Neutrophil (primary cell): ENCODE results near the gene ZNF836.

Experiments
- H3K27ac ChIP-seq: fragments of 200-600 bp; sonication (generic); 2 replicates; pipeline ENCODE4 v1.5.1; 2016; ENCODE audit warnings: mild to moderate bottlenecking, moderate library complexity
- H3K27me3 ChIP-seq: fragments of 200-600 bp; sonication (generic); 2 replicates; pipeline ENCODE4 v1.6.0; 2016; ENCODE audit warnings: mild to moderate bottlenecking
- H3K36me3 ChIP-seq: fragments of 200-600 bp; sonication (generic); 2 replicates; pipeline ENCODE4 v1.5.1; 2017
- H3K4me1 ChIP-seq, 2 experiments: fragments of 200-600 bp in 1 of 2; sonication (generic) in 1 of 2; 1 replicate in 1 of 2; 2 replicates in 1 of 2; pipeline versions ENCODE4 v1.5.1 to v1.6.1; 2013 to 2016; ENCODE audit warnings: low read depth in 1 of 2, low read length in 1 of 2, mild to moderate bottlenecking in 1 of 2, moderate library complexity in 1 of 2; ENCODE audit not compliant: control insufficient read depth in 1 of 2, insufficient read depth in 1 of 2
- H3K4me3 ChIP-seq, 2 experiments: fragments of 200-600 bp in 1 of 2; sonication (generic) in 1 of 2; 1 replicate in 1 of 2; 2 replicates in 1 of 2; pipeline ENCODE4 v1.5.1; 2013 to 2016; ENCODE audit warnings: low read depth in 1 of 2, low read length in 1 of 2, mild to moderate bottlenecking in 1 of 2, moderate library complexity in 1 of 2
- H3K9me3 ChIP-seq: fragments of 200-600 bp; sonication (generic); 2 replicates; pipeline ENCODE4 v1.5.1; 2016
- CTCF ChIP-seq: fragments of 200-600 bp; sonication (generic); IDR thresholded peaks from 2 replicates; pipeline ENCODE4 v1.5.1; 2016; ENCODE audit warnings: antibody characterized with exemption

The ZNF836 gene

GRCh38 chr19:52176574-52176973, 5.2 kb upstream of the ZNF836 start:
- no peak overlapping the region for H3K27ac ChIP-seq
- no peaks in the 10 kb centered on the region for H3K27me3 ChIP-seq
- H3K36me3 ChIP-seq = no peaks in the 10 kb centered on the region
- H3K4me1 ChIP-seq = peaks cover 0 to 3% of the 10 kb centered on the region in 2 experiments
- no peak for TF ChIP-seq CTCF
- no peak overlapping the region for H3K4me3 ChIP-seq
- H3K9me3 ChIP-seq = no peaks in the 10 kb centered on the region

DNA sequence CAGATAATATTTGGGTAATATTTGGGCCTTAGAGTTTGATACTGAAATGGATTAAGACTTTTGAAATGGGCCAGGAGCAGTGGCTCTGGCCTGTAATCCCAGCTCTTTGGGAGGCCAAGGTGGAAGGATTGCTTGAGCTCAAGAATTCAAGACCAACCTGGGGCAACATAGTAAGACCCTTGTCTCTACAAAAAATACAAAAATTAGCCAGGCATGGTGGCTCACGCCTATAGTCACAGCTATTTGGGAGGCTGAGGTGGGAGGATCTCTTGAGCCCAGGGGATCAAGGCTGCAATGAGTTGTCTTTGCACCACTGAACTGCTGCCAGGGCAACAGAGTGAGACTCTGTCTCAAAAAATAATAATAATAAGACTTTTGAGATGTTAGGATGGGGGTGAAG, 926 bp upstream of the ZNF836 start:
- no peak for TF ChIP-seq CTCF

GRCh38 chr19:52170863-52171320, 529 bp downstream of the ZNF836 start:
- Histone ChIP-seq H3K36me3 (peaks cover 30% of the 10 kb centered on the region), H3K9me3 (no peaks in the 10 kb centered on the region), H3K27me3 (no peaks in the 10 kb centered on the region), H3K27ac (peak overlapping the region; percentile 81), H3K4me1 (peaks cover 9 to 15% of the 10 kb centered on the region in 2 experiments), H3K4me3 (peak overlapping the region; percentile 77 to 99)
- no peak for TF ChIP-seq CTCF

More for the DNA sequence above, 926 bp upstream of the ZNF836 start:
- Histone ChIP-seq H3K27me3 (no peaks in the 10 kb centered on the region), H3K9me3 (no peaks in the 10 kb centered on the region), H3K36me3 (peaks cover 19% of the 10 kb centered on the region), H3K27ac (no peak overlapping the region), H3K4me1 (peaks cover 9 to 15% of the 10 kb centered on the region in 2 experiments), H3K4me3 (no peak overlapping the region)

DNA sequence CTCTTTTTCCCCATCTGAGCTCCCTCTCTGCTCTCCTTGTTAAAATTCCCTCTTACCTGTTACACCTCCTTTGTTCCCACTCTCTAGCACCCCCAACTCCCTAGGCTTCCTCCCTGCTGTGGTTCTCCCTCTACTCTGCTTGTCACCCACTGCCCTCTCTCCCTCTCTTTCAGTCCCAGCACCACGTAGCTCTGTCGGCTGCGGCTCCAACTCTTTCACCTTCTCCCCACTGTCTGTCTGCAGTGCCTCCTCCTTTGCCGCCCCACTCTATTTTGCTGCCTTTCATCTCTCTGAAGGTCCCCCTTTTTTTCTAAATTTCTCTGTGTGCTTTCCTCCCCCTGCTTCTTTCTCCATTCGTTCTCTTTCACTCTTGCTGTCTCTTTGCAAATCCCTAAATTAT, 1.1 kb downstream of the ZNF836 start:
- no peak for TF ChIP-seq CTCF
- Histone ChIP-seq H3K9me3 (no peaks in the 10 kb centered on the region), H3K4me1 (peaks cover 9 to 15% of the 10 kb centered on the region in 2 experiments), H3K36me3 (peaks cover 36% of the 10 kb centered on the region), H3K4me3 (peak overlapping the region; percentile 77 to 99), H3K27ac (peak overlapping the region; percentile 81), H3K27me3 (no peaks in the 10 kb centered on the region)

DNA sequence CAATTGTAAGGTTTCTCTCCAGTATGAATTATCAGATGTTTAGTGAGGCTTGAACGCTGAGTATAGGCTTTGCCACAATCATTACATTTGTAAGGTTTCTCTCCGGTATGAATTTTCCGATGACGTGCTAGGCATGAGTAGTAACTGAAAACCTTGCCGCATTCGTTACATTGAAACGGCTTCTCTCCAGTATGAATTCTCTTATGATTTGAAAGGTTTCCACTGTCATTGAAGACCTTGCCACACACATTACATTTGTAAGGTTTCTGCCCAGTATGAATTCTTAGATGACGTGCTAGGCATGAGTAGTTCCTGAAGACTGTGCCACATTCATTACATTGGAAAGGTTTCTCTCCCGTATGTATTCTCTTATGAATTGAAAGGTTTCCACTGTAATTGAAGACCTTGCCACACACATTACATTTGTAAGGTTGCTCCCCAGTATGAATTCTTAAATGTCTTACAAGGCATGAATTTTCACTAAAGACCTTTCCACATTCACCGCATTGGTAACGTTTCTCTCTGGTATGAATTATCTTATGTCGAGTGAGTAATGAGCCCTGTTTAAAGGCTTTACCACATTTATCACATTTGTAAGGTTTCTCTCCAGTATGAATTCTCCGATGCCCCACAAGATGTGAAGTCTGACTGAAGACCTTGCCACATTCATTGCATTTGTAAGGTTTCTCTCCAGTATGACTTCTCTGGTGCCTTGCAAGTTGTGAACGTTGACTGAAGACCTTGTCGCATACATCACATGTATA, 15.6 kb downstream of the ZNF836 start:
- H3K36me3 ChIP-seq = peaks cover 22% of the 10 kb centered on the region
- H3K4me1 ChIP-seq = no peaks in the 10 kb centered on the region
- H3K27me3 ChIP-seq = no peaks in the 10 kb centered on the region
- H3K4me3 ChIP-seq = no peak overlapping the region
- TF ChIP-seq CTCF = no peak
- peaks cover 74% of the 10 kb centered on the region for H3K9me3 ChIP-seq
- no peak overlapping the region for H3K27ac ChIP-seq
